ENCODE measurements around the gene SEC14L1.

Gene SEC14L1

GRCh38 chr17:77177002-77177741 is 36.4 kb downstream of the SEC14L1 start:
- H3K27me3 ChIP-seq (replicated peaks) = no peaks in the 10 kb centered on the region
- H3K27ac ChIP-seq = no peak overlapping the region
- no peak overlapping the region for H3K4me3 ChIP-seq (ENCODE audit: low read depth, low read length)
- in situ Hi-C loops (cut with HindIII; ENCODE audit: low pct_ligation_motif_present, low sequenced_read_pairs) = no loop called here
- TF ChIP-seq CTCF (IDR thresholded peaks at IDR 0.05; ENCODE audit: low read depth, low read length, missing control alignments) = no peak
- DNase-seq = no peak
- H3K36me3 ChIP-seq (replicated peaks) = peaks cover 18% of the 10 kb centered on the region

- in situ Hi-C loops (cut with HindIII; ENCODE audit: low pct_ligation_motif_present, low sequenced_read_pairs) = no loop called here
- H3K36me3 ChIP-seq (replicated peaks) = peaks cover 18% of the 10 kb centered on the region
- no peak for DNase-seq
- no peak overlapping the region for H3K4me3 ChIP-seq (ENCODE audit: low read depth, low read length)
- no peak overlapping the region for H3K27ac ChIP-seq
- no peaks in the 10 kb centered on the region for H3K27me3 ChIP-seq (replicated peaks)
- no peak for TF ChIP-seq CTCF (IDR thresholded peaks at IDR 0.05; ENCODE audit: low read depth, low read length, missing control alignments)
Observed at GRCh38 chr17:77178050-77178449, 37.3 kb downstream of the SEC14L1 start.

- TF ChIP-seq CTCF (IDR thresholded peaks at IDR 0.05; ENCODE audit: low read depth, low read length, missing control alignments) = no peak
- Histone ChIP-seq H3K27ac (no peak overlapping the region), H3K27me3 (replicated peaks) (no peaks in the 10 kb centered on the region), H3K4me3 (ENCODE audit: low read depth, low read length) (no peak overlapping the region), H3K36me3 (replicated peaks) (peaks cover 18% of the 10 kb centered on the region)
- in situ Hi-C loops (cut with HindIII; ENCODE audit: low pct_ligation_motif_present, low sequenced_read_pairs) = no loop called here
- DNase-seq = no peak
Observed at GRCh38 chr17:77178563-77178962, 37.8 kb downstream of the SEC14L1 start.

- Histone ChIP-seq H3K4me3 (ENCODE audit: low read depth, low read length) (no peak overlapping the region), H3K36me3 (replicated peaks) (peaks cover 3% of the 10 kb centered on the region), H3K27me3 (replicated peaks) (no peaks in the 10 kb centered on the region), H3K27ac (no peak overlapping the region)
- TF ChIP-seq CTCF (IDR thresholded peaks at IDR 0.05; ENCODE audit: low read depth, low read length, missing control alignments) = no peak
- in situ Hi-C loops (cut with HindIII; ENCODE audit: low pct_ligation_motif_present, low sequenced_read_pairs) = no loop called here
- DNase-seq = peak; percentile 7
Observed at GRCh38 chr17:77180503-77181357, 40.0 kb downstream of the SEC14L1 start.

GRCh38 chr17:77182205-77183172 is 41.7 kb downstream of the SEC14L1 start:
- peaks cover 3% of the 10 kb centered on the region for H3K36me3 ChIP-seq (replicated peaks)
- DNase-seq = no peak
- no peak overlapping the region for H3K4me3 ChIP-seq (ENCODE audit: low read depth, low read length)
- no peak overlapping the region for H3K27ac ChIP-seq
- no peak for TF ChIP-seq CTCF (IDR thresholded peaks at IDR 0.05; ENCODE audit: low read depth, low read length, missing control alignments)
- in situ Hi-C loops (cut with HindIII; ENCODE audit: low pct_ligation_motif_present, low sequenced_read_pairs) = no loop called here
- H3K27me3 ChIP-seq (replicated peaks) = no peaks in the 10 kb centered on the region

All from brain microvascular endothelial cell (primary cell).